Spleen (tissue), 11 donors: ENCODE measurements around the gene TENT4B. TPM values are rescaled to one million over a fixed set of nuclear protein-coding genes. Genes with fewer than 3 reads are reported as not detected.

ENCODE experiments used
- DNase-seq: peaks from one replicate; pipeline ENCODE4 v3.0.0-alpha.2; 2020
- H3K27ac ChIP-seq, 8 donors: fragments of 200-600 bp; sonication (generic) in 7 of 8; 1 replicate in 4 of 8; 2 replicates in 4 of 8; pipeline versions ENCODE4 v1.5.0 to v1.8.0; 2016 to 2021; ENCODE audit warnings: inconsistent platforms in 4 of 8, mild to moderate bottlenecking in 4 of 8, moderate library complexity in 1 of 8
- H3K27me3 ChIP-seq, 7 donors: fragments of 200-600 bp; sonication (generic) in 6 of 7; replicated peaks in 1 of 7; 1 replicate in 4 of 7; 2 replicates in 3 of 7; pipeline versions ENCODE4 v1.5.0 to v1.8.0; 2016 to 2021; ENCODE audit warnings: inconsistent platforms in 3 of 7, mild to moderate bottlenecking in 1 of 7
- H3K36me3 ChIP-seq, 6 donors: fragments of 200-600 bp; sonication (generic) in 5 of 6; 1 replicate in 4 of 6; 2 replicates in 2 of 6; pipeline versions ENCODE4 v1.5.0 to v1.8.0; 2016 to 2021; ENCODE audit warnings: inconsistent platforms in 2 of 6
- H3K4me1 ChIP-seq, 6 donors: fragments of 200-600 bp; sonication (generic) in 5 of 6; 1 replicate in 3 of 6; 2 replicates in 3 of 6; pipeline versions ENCODE4 v1.5.0 to v1.8.0; 2016 to 2021; ENCODE audit warnings: inconsistent platforms in 3 of 6
- H3K4me3 ChIP-seq, 8 donors: fragments of 200-600 bp; sonication (generic) in 7 of 8; 1 replicate in 4 of 8; 2 replicates in 4 of 8; pipeline versions ENCODE4 v1.5.0 to v1.8.0; 2016 to 2021; ENCODE audit warnings: inconsistent platforms in 4 of 8, mild to moderate bottlenecking in 4 of 8, moderate library complexity in 2 of 8
- H3K9me3 ChIP-seq, 8 donors: fragments of 200-600 bp; sonication (generic) in 7 of 8; 1 replicate in 4 of 8; 2 replicates in 4 of 8; pipeline versions ENCODE4 v1.5.0 to v1.8.0; 2016 to 2021; ENCODE audit warnings: inconsistent platforms in 4 of 8
- CTCF ChIP-seq, 11 experiments: fragments of 200-600 bp in 7 of 11; fragments of 450-650 bp in 4 of 11; sonication (generic) in 4 of 11; IDR thresholded peaks in 8 of 11; conservative IDR thresholded peaks in 3 of 11; 1 replicate in 7 of 11; 2 replicates in 4 of 11; pipeline versions ENCODE4 v1.4.0 to v1.8.0; 2016 to 2021; ENCODE audit warnings: antibody characterized with exemption in 11 of 11, inconsistent platforms in 4 of 11, mild to moderate bottlenecking in 1 of 11
- POLR2A ChIP-seq, 3 donors: fragments of 450-650 bp; IDR thresholded peaks; one replicate each; pipeline ENCODE4 v1.5.1; 2017; ENCODE audit warnings: antibody characterized with exemption in 3 of 3, mild to moderate bottlenecking in 1 of 3
- POLR2AphosphoS5 ChIP-seq, 3 donors: sonication (generic); formaldehyde crosslinking; IDR thresholded peaks; one replicate each; pipeline ENCODE4 v1.5.1; 2017; ENCODE audit warnings: antibody characterized with exemption in 3 of 3
- WGBS, 5 donors: extraction: QIAGEN DNeasy Blood & Tissue Kit in 3 of 5; methylation state at CpG; one replicate each; pipeline versions ENCODE4 v1.1.5 to v1.1.7; 2013 to 2018; 5-methylcytosine and 5-hydroxymethylcytosine counted together
- intact Hi-C: fragments of 100-400 bp; cut with DNase I; formaldehyde crosslinking; loops from one replicate; pipeline ENCODE4 v1.15.0; 2023; ENCODE audit warnings: low total_unique reads
- polyA plus RNA-seq, 3 donors: library from polyadenylated mRNA; stranded (reverse); fragments of 200-250 nt; gene quantifications; one replicate each; pipeline ENCODE4 v1.2.1, GENCODE V29; 2013
- total RNA-seq, 7 donors: library from RNA; depleted of rRNA in 3 of 7; stranded (reverse); fragments of >200 nt in 3 of 7; fragmentation: NEBNext Ultra II Directional in 4 of 7; extraction: Animal tissue kit (Norgen Biotek cat#: 25700) in 4 of 7; gene quantifications; one replicate each; pipeline versions ENCODE4 v1.1.0 to v1.2.1, GENCODE V29; 2016 to 2021
- donor health status: healthy with polysubstance abuse.
- donor health status: DM: no; HTN: no; CAD: no; lungs with moderate emphysema.
- donor health status: DM: no; HTN: no; CAD: no.
- donor health status: Bipolar disorder and iron deficiency.
- donor health status: healthy.
- donor health status: DM: no; HTN: no; CAD: no.
- donor health status: DM: yes; HTN: yes; CAD: no.

TENT4B gene
- total and polyA plus RNA-seq, 10 donors: 4.2 to 16.4 (median 12.1) TPM

GRCh38 chr16:50261707-50262235 is 108.7 kb downstream of the TENT4B start:
- WGBS, 5 donors: 31 to 43% (median 37%) methylated on average over 11 of the region's 11 CpGs
- intact Hi-C loops: no loop called here
- TF ChIP-seq POLR2A (IDR thresholded peaks at IDR 0.05) (no peak), POLR2AphosphoS5 (IDR thresholded peaks at IDR 0.05) (no peak), CTCF (IDR thresholded peaks at IDR 0.05 in 8 of 11, conservative IDR thresholded peaks at IDR 0.05 in 3 of 11) (no peak)
- DNase-seq: peak; percentile 63
- no peaks in the 10 kb centered on the region for H3K27me3 ChIP-seq
- H3K27ac ChIP-seq: peak overlapping the region in 1 of 8 donors; percentile 20
- H3K4me1 ChIP-seq: peaks cover 25 to 61% (median 36%) of the 10 kb centered on the region in 6 donors
- no peaks in the 10 kb centered on the region for H3K36me3 ChIP-seq
- no peaks in the 10 kb centered on the region for H3K9me3 ChIP-seq
- no peak overlapping the region for H3K4me3 ChIP-seq

- H3K4me3 ChIP-seq: no peak overlapping the region
- H3K27me3 ChIP-seq: no peaks in the 10 kb centered on the region
- DNase-seq: peak; percentile 70
- no peaks in the 10 kb centered on the region for H3K9me3 ChIP-seq
- no peak overlapping the region for H3K27ac ChIP-seq
- intact Hi-C loops: no loop called here
- no peak for TF ChIP-seq CTCF (IDR thresholded peaks at IDR 0.05 in 8 of 11, conservative IDR thresholded peaks at IDR 0.05 in 3 of 11)
- no peak for TF ChIP-seq POLR2AphosphoS5 (IDR thresholded peaks at IDR 0.05)
- TF ChIP-seq POLR2A (IDR thresholded peaks at IDR 0.05): no peak
- peaks cover 40 to 76% (median 51%) of the 10 kb centered on the region in 6 donors for H3K4me1 ChIP-seq
- 86 to 97% (median 93%) methylated on average over 16 of the region's 16 CpGs for WGBS, 5 donors
- H3K36me3 ChIP-seq: no peaks in the 10 kb centered on the region
These were observed 110.2 kb downstream of the TENT4B start for GRCh38 chr16:50263060-50263909.

- Histone ChIP-seq H3K36me3 (no peaks in the 10 kb centered on the region), H3K27ac (no peak overlapping the region), H3K4me1 (peaks cover 37 to 77% (median 55%) of the 10 kb centered on the region in 6 donors), H3K27me3 (no peaks in the 10 kb centered on the region), H3K4me3 (no peak overlapping the region), H3K9me3 (no peaks in the 10 kb centered on the region)
- TF ChIP-seq CTCF (IDR thresholded peaks at IDR 0.05 in 8 of 11, conservative IDR thresholded peaks at IDR 0.05 in 3 of 11) (no peak), POLR2AphosphoS5 (IDR thresholded peaks at IDR 0.05) (no peak)
- intact Hi-C loops: no loop called here
- DNase-seq: no peak
- WGBS, 5 donors: 63 to 73% (median 69%) methylated on average over 7 to 8 of the region's 8 CpGs
These were observed 111.1 kb downstream of the TENT4B start for GRCh38 chr16:50263940-50264929.
